Measurements from ENCODE around the gene UBL4B.

Gene UBL4B

DNA sequence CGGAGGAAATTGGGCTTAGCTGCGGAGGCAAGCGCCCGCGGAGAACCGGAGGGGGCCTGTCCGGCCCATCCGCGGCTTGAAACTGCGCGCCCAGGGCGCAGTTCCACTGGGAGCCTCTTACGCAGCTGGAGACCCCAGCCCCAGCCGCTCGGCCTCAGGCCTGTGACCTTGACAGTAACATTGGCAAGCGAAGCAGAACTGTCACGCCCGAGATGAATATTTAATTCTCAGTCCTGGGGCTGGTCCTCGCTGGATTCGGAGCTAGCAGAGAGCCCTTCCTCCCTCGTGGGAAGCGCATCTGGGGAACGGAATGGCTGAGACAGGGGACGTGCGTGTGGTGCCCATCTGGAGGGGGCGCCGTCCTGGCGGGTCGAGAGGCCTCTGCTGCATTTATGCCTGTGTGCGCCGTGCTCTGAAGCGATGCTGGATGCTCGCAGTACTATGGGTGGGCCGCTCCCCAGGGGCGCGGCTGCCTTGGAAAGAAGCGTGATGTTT lies 39.0 kb downstream of the UBL4B start:
- no peak overlapping the region for H3K4me3 ChIP-seq (ENCODE audit: low read depth, low read length)
- TF ChIP-seq, protein P1, sequence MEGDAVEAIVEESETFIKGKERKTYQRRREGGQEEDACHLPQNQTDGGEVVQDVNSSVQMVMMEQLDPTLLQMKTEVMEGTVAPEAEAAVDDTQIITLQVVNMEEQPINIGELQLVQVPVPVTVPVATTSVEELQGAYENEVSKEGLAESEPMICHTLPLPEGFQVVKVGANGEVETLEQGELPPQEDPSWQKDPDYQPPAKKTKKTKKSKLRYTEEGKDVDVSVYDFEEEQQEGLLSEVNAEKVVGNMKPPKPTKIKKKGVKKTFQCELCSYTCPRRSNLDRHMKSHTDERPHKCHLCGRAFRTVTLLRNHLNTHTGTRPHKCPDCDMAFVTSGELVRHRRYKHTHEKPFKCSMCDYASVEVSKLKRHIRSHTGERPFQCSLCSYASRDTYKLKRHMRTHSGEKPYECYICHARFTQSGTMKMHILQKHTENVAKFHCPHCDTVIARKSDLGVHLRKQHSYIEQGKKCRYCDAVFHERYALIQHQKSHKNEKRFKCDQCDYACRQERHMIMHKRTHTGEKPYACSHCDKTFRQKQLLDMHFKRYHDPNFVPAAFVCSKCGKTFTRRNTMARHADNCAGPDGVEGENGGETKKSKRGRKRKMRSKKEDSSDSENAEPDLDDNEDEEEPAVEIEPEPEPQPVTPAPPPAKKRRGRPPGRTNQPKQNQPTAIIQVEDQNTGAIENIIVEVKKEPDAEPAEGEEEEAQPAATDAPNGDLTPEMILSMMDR (IDR thresholded peaks at IDR 0.05; ENCODE audit: insufficient read depth, low read depth, low read length, missing control alignments), result no peak
- no peak for DNase-seq (ENCODE audit: low read depth)

DNA sequence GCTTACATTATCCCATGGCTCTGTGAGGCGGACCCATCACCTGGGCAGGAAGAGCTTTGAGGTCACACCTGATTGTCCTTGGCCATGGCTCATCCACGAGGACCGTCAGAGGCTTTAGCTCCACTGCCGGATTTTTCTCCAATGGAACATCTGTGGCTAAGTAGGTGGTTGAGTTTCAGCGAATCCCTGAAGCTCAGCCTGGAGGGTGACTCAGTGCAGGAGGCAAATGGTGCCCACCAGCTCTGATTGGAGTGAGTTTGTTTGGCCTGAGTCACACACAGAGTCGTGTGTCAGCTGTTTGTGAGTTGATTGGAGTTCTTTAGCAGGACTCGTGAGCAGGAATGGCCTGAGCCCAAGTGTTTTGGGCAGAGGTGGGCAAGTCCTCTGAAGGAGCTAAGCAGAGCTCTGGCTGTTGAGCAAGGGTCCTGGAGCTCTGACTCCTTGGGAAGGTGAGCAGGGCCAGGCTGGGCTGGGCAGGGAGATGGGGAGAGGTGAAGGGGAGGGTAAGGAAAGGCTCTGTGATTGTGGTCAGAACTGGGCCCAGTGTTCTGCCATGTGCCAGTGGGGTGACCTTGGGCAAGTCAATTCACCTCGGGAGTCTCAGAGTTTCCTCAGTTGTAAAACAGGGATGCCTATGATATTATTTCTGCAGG lies 40.0 kb downstream of the UBL4B start:
- DNase-seq (ENCODE audit: low read depth), result no peak
- TF ChIP-seq, protein P1 (IDR thresholded peaks at IDR 0.05; ENCODE audit: insufficient read depth, low read depth, low read length, missing control alignments), result no peak
- H3K4me3 ChIP-seq (ENCODE audit: low read depth, low read length), result no peak overlapping the region

DNA sequence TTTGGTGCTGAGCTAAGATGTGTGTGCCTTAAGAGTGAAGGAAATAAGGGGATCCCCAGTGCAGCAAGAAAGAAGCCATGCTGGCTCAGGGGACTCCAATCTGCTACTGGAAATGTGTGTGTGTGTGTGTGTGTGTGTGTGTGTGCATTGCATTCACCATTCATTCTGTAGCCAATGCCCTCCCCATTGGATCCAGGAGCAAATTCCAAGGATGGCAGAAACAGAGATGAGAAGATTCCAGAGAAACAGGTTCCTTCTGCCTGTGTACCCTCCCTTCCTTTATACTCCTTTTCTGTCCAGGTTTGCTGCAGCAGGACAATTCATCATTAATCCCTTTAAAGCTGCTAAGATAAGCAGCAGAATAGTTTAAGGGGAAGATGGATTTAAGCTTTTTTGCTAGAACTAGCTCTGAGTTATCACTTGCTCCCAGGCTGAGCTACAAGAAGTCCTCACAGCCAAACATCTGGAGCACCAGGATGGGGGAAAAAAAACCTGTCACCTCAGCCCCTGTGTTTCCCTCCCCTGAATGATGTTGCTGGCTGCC lies 41.2 kb downstream of the UBL4B start:
- DNase-seq (ENCODE audit: low read depth), result no peak
- no peak overlapping the region for H3K4me3 ChIP-seq (ENCODE audit: low read depth, low read length)
- TF ChIP-seq, protein P1 (IDR thresholded peaks at IDR 0.05; ENCODE audit: insufficient read depth, low read depth, low read length, missing control alignments), result no peak

DNA sequence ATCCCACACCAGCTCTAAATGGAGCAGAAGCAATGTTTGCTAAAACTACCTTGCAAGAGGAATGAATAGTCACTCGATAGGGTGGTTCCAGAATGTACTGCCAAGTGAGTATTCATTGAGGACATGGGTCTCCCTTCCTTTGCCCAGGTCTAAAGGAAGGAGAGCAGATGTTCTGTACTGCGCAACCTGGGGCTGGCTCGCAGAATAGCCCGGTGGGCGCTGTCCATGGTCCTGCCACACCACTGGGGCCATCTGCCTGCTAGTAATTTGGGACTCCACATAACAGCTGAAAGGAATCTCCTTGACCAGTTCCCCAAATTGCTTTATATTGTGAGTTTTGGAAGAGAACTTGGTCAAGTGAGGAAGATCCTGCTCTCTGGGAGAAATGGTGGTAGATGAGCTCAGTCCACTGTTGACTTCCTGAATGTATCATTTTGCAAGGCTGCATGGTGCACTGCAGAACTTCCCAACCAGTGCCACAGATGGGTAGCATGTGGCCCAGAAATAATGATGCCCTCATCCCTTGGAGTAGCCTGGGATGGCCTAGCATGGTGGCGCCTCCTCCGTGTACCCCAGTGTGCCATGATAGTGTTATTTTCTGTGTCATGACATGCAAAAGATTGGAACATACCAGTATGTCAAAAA lies 43.8 kb downstream of the UBL4B start:
- TF ChIP-seq, protein P1 (IDR thresholded peaks at IDR 0.05; ENCODE audit: insufficient read depth, low read depth, low read length, missing control alignments), result no peak
- no peak overlapping the region for H3K4me3 ChIP-seq (ENCODE audit: low read depth, low read length)
- DNase-seq (ENCODE audit: low read depth), result peak; percentile 43

DNA sequence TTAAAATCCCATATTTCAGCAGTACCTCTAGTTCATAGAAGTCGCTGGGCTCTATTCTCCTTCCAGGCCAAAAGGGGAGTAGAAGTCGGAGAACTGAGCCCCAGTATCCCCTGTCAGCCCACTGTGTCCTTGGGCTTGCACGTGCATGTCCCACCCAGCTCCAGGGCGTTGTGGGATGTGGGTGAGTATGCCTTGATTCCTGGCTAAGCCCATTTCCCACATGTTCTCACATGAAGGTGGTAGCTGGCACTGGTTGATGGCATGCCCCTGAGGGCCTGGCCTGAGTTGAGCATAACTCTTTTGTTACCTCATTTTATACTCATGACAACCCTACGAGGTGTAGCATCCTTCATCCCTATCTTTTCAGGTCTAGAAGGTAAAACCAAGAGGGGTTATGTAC lies 46.0 kb downstream of the UBL4B start:
- DNase-seq (ENCODE audit: low read depth), result no peak
- TF ChIP-seq, protein P1 (IDR thresholded peaks at IDR 0.05; ENCODE audit: insufficient read depth, low read depth, low read length, missing control alignments), result no peak
- H3K4me3 ChIP-seq (ENCODE audit: low read depth, low read length), result no peak overlapping the region

DNA sequence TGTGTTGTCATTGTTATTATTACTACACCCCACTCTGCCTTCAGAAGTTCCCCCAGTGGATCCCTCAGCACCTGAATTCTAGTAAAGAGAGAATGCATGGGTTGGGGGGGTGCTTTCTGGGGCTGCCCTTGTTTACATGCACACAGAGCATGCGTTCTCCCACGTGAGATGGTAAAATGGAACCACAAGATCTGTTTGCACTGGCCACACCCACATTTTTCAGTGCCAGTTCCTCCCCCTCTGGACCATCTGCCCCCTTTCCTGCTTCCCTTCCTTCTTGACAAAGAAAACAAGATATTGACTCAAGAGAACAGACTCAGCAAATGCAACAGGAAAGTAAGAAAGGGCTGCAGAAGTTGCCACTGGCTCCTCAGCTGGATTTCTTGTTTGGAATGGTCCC lies 46.9 kb downstream of the UBL4B start:
- TF ChIP-seq, protein P1 (IDR thresholded peaks at IDR 0.05; ENCODE audit: insufficient read depth, low read depth, low read length, missing control alignments), result no peak
- H3K4me3 ChIP-seq (ENCODE audit: low read depth, low read length), result no peak overlapping the region
- no peak for DNase-seq (ENCODE audit: low read depth)
